GDM1 (cell line): ENCODE measurements around the gene PPM1H.
"Not testable (repeated sequence)": the region's sequence is repeated elsewhere in the genome, so short reads cannot be mapped to it uniquely, and the experiment has no call there.

Source experiments
- DNase-seq: peaks from one replicate; lab custom pipeline; 2025; lab: John Stamatoyannopoulos, UW

PPM1H gene

GRCh38 chr12:62767496-62767895 is 167.5 kb downstream of the PPM1H start:
- no peak for DNase-seq

- no peak for DNase-seq
Measured at GRCh38 chr12:62766496-62766895, 168.5 kb downstream of the PPM1H start.

DNA sequence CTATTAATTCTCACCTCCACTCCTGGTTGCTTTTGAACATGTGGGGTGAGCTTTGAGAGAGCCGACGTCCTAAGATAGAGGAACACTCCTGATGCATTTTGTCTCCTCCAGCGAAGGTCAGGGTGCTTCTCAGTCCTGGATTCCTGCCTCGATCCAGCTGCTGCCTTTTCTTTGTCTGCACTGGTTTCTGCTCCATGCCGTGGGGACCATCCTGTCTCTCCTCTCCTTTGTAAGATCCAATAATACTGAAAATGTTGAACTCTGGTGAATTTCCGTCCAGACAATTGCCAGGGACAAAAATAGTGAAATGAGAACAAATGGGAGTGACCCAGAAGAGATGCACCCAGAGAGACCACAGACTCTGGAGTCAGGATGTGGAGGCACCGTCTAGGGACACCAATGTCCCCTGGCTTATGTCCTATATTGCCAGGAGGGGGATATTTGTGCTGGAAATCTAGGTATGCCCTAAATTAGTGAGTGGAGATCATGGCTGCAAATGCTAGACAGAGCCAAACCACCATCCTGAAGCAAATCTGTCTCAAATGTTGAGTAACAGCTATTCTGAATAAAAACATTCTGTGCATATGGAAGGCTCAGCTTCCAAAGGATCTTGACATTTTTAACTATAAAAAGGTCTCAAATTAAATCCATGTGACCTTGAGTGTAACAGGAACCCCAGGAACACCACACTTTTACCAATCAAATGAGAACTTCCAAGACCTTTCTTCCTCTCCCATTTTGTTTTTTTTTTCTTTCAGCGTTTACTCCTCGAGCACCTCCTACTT is 170.9 kb downstream of the PPM1H start:
- no peak for DNase-seq

GRCh38 chr12:62763312-62763711 is 171.6 kb downstream of the PPM1H start:
- no peak for DNase-seq

DNA sequence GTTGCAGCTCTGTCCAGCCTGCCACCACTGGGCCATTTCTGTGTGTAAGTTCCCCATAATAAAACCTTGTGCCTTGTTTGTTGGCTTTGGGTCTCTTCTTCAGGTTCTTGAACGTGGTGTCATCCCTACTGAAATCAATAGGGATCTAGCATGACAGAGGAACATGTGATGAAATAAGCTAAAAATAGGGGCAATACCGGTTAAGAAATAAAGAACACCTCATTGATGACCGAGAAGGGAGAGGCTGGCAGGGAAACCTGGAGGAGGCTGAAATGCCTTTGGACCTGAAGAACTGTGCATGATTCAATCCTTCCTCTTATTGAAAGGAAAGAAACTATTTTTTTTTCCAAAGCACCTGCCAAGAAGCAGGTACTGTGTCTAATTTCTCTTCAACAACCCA is 172.3 kb downstream of the PPM1H start:
- no peak for DNase-seq

GRCh38 chr12:62761658-62762057 is 173.3 kb downstream of the PPM1H start:
- DNase-seq, result no peak

GRCh38 chr12:62760779-62761178 is 174.2 kb downstream of the PPM1H start:
- no peak for DNase-seq

DNA sequence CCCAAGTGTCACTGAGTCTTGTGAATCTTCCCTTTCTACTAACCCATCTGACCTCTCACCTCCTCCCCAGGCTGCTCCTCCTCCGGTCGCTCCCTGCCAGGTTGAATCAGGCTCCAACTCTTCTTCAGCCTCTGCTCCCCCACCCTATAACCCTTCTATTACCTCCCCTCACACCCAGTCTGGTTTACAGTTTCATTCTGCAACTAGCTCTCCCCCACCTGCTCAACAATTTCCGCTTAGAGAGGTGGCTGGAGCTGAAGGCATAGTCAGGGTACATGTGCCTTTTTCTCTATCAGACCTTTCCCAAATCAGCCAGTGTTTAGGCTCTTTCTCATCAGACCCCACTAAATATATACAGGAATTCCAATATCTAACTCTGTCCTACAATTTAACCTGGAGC is 174.6 kb downstream of the PPM1H start:
- DNase-seq, result not testable (repeated sequence)

- no peak for DNase-seq
Measured at GRCh38 chr12:62758216-62758615, 176.7 kb downstream of the PPM1H start.

DNA sequence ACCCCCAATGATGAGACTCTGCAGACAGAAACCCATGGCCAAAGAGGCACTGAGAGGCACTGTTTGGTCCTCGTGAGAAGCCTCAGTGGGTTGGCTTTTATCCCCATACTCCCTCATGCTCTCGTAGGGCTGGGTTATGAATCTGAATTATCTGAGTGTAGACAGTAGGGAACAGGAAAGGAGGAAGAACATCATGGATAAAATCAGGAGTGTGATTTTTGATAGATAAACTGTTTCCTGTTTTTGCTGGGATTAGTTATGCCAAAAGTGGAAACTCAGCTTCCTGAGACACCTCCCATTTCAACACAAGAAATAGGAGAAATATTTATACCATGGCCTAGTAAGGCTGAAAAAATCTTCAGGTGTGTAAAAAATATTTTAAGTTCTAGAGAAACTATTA is 177.9 kb downstream of the PPM1H start:
- no peak for DNase-seq

GRCh38 chr12:62754706-62755105 is 180.2 kb downstream of the PPM1H start:
- DNase-seq, result no peak

- DNase-seq, result no peak
Measured at GRCh38 chr12:62751810-62752155, 183.2 kb downstream of the PPM1H start.

GRCh38 chr12:62750941-62751809 is 183.8 kb downstream of the PPM1H start:
- no peak for DNase-seq

DNA sequence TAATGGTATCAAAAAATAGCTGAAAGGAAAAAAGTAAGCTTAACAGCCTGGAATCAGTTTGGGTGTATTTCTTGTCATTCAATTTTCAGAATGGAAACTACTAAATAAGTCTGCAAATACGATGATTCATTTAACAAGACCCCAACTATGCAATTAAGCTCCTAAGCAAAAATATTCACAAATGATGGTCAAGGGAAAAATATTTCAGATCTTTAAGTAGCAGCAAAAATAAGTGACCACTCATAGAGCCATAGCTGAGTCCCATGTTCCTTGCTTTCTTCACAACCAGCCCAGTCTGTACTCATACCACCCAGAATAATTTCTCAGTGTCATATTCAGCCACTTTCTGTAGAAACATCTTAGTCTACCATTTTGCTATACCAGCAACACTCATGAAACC is 185.4 kb downstream of the PPM1H start:
- DNase-seq, result no peak

GRCh38 chr12:62748941-62749468 is 185.9 kb downstream of the PPM1H start:
- DNase-seq, result no peak

DNA sequence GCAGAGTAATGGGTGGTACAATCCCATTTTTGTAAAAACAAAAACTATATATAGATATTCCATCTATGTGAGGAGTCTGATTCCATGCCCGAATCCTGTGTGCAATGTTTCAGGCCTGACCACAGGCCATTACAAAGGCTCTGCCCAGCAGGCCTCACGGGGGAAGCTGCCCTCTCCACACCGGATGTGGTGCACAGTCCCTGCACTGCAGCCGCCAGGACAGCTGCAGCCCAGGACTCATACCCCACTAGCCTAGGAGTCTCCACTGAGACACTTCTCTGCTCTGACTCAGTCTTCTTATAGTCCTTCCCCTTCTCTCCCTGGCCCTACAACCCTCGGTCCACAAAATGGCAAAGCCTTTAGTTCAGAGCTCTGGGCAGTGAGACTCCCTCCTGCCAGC is 190.4 kb downstream of the PPM1H start:
- DNase-seq, result no peak

DNA sequence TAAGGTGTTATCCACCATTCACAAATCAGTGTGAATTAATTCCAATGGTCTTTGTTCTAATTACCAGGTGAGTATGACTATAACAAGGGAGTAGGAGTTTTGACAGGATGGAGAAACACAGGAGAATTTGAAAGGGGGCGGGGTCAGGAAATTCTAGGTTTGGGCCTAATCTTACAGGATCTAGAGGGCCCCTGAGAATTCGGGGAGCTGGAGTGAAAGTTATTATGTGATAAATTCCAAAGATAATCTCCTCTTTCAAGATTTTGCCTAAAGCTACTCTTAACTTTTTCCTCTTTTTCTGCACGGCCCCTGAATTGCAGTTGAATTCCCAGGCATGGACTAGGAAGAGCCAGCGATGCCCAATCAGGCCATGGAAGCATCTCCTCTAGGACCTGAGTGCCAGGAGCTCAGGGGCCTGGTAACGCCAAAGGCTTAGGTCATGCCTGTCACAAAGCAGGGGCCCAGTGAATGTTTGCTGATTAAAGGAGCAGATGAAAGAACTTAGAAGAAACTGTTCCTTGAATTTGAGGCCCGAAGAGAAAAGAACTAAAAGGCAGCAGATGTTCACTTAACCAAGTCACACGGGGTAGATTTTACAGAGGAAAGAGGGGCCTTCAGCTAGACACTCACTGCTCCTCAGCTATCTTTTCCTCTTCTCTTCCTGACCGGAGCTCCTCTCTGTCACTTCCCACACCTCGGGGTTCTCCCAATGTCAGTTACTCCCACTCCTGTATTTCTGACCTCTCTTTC is 195.5 kb downstream of the PPM1H start:
- DNase-seq, result no peak

- DNase-seq, result no peak
Measured at GRCh38 chr12:62738616-62739015, 196.3 kb downstream of the PPM1H start.

DNA sequence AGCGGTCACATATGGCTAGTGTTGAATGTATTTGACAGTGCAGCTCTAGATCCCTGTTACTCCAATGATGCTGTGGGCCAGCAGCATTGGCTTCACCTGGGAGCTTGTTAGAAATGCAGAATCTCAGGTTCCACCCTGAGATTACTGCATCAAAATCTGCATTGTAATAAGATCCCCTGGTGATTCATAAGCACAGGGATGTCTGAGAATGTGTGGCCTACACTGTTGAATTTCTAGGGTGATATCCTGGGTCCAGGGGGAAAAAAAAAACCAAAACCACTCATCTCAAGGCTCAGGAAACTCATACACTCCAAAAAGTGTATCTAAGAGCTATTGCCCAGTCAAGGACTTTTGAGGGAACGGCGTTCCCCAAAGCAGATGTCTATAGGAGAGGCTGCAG is 196.8 kb downstream of the PPM1H start:
- DNase-seq, result no peak

GRCh38 chr12:62737615-62738014 is 197.3 kb downstream of the PPM1H start:
- no peak for DNase-seq

DNA sequence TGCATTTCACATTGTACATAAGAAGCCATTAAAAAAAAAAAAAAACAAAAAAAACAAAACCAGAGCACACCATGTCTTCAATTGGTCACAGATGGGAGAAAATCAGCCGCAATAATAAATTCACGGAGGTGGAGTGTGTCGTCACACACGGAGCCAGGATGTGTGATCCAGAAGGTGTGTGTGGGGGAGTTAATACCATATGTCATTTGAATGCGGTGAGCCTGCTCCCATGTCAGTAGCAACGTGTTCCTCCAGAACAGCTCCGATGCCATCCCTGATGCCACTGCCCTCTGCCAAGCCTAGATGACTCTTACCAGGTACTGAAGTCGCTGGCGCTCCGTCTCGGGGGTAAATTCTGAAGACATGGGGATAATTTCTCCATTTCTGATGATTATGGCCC is 197.8 kb downstream of the PPM1H start:
- DNase-seq, result no peak

GRCh38 chr12:62736596-62736995 is 198.4 kb downstream of the PPM1H start:
- DNase-seq, result no peak
